Erythroblast (primary cell): Measurements from ENCODE around the gene ARHGAP29.

Experiments
- DNase-seq, 2 experiments: peaks; one replicate each; lab custom pipeline; 2025; lab: John Stamatoyannopoulos, UW
- GATA1 ChIP-seq: IDR thresholded peaks from 2 replicates; pipeline ENCODE4 v1.6.1; 2011; ENCODE audit warnings: low read depth, mild to moderate bottlenecking, control low read depth, low read length, moderate library complexity
- POLR2A ChIP-seq: IDR thresholded peaks from 2 replicates; pipeline ENCODE4 v1.6.1; 2011; ENCODE audit warnings: mild to moderate bottlenecking, low read length

Gene ARHGAP29

GRCh38 chr1:94253456-94254017, 16.2 kb upstream of the ARHGAP29 start:
- DNase-seq, result no peak
- TF ChIP-seq POLR2A (no peak), GATA1 (no peak)

- no peak for DNase-seq
- TF ChIP-seq GATA1, result no peak
- TF ChIP-seq POLR2A, result no peak
Measured at GRCh38 chr1:94250341-94250740, 13.0 kb upstream of the ARHGAP29 start.

- no peak for DNase-seq
- no peak for TF ChIP-seq POLR2A
Measured at GRCh38 chr1:94248956-94249688, 11.7 kb upstream of the ARHGAP29 start.

- DNase-seq, result peak; percentile 71 to 75
- TF ChIP-seq GATA1 (no peak), POLR2A (no peak)
Measured at GRCh38 chr1:94247138-94248094, 10.0 kb upstream of the ARHGAP29 start.

- TF ChIP-seq GATA1, result no peak
- TF ChIP-seq POLR2A, result no peak
- no peak for DNase-seq
Measured at GRCh38 chr1:94246692-94247137, 9.3 kb upstream of the ARHGAP29 start.

DNA sequence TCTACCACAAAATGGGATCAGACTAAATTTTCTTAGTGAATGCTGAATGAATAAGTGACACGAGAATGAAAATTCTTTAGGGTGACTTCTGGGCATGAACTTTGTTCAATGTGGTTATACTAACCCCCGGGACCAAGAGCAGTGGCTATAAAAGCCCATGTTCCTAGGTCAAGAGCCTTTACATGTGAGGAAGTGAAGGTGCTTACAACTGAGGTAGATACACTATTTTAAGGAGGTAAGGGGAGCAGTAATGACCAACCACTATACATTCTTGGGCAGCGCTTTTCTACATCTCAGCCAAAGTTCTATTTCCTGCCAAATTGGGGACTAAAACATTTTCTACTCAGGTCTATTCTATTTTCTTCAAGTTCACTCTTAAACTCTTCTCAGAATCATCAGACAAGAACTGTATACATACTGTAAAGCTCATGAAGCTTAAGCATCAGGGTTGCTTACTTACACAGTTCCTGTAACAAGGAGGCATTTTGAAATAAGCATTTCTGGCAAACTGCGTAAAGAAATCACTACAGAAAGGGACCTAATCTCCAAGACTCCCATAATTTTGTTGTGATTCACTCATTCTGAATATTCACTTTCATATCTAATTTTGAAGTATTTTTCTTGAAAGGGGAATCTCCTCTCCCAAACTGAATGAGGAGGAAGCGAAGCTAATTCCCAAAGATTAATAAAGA, 8.5 kb upstream of the ARHGAP29 start:
- DNase-seq, result no peak
- TF ChIP-seq POLR2A (no peak), GATA1 (no peak)

DNA sequence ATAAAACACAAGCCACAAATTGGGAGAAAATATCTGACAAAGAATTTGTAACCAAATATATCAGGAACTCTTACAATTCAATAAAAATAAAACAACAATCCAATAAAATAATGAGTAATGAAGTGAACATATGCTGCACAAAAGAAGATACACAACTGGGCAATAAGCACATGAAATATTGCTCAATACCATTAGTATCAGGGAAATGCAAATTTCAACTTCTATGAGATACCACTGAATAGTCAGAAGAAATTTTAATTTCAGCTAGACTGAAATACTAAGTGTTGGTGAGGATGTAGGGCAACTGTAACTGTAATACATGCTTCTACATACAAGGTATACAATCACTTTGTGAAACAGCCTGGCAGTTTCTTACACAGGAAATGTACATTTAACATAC, 7.4 kb upstream of the ARHGAP29 start:
- TF ChIP-seq POLR2A, result no peak
- no peak for DNase-seq

DNA sequence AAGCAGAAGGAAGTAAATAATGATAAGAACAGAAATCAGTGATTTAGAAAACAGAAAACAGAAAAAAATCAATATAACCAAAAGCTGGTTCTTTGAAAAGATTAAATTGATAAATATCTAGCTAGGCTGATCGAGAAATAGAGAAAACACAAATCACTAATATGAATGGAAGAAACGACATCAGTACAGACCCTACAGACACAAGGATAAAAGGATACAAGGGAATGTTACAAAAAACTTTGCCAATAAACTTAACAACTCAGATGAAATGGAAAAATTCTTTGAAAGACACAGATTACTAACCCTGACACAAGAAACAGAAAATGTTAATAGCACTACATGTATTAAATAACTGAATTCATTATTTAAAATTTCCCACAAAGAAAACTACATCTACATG, 6.3 kb upstream of the ARHGAP29 start:
- TF ChIP-seq GATA1 (no peak), POLR2A (no peak)
- no peak for DNase-seq

- peak in 1 of 2 experiments; percentile 2 for DNase-seq
- TF ChIP-seq POLR2A (no peak), GATA1 (no peak)
Measured at GRCh38 chr1:94240822-94241221, 3.4 kb upstream of the ARHGAP29 start.

GRCh38 chr1:94239796-94240195, 2.4 kb upstream of the ARHGAP29 start:
- DNase-seq, result no peak
- TF ChIP-seq GATA1 (no peak), POLR2A (no peak)

- DNase-seq, result no peak
- TF ChIP-seq GATA1 (no peak), POLR2A (no peak)
Measured at GRCh38 chr1:94239051-94239450, 1.7 kb upstream of the ARHGAP29 start.

GRCh38 chr1:94236630-94237290, 624 bp downstream of the ARHGAP29 start:
- no peak for DNase-seq
- TF ChIP-seq POLR2A, result no peak
- no peak for TF ChIP-seq GATA1

DNA sequence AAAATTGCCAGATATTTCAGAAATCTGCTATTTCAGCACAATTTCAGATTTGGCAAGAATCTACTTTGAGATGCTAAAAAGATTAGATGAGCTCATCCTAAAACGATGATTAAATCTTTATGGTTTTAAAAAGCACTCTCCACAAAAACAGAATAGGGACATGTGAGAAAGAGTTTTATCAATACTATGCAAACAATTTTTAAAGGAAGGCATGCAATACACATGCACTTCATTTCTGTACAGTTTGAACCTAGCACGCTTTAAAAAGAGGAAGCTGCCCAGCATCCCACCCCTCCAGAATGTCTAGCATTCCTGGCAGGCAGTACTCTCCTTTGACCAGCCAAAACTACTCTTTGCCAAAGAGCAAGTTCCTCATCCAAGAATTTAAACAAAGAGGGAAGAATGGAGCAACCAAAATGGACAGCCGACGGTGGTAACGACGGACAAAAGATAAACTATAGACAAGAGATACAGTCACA, 1.3 kb downstream of the ARHGAP29 start:
- TF ChIP-seq GATA1 (no peak), POLR2A (no peak)
- DNase-seq, result no peak
